ENCODE results near the gene COL8A1. TPM values are rescaled to one million over a fixed set of nuclear protein-coding genes. Genes with fewer than 3 reads are reported as not detected.
"Not testable (repeated sequence)": the region's sequence is repeated elsewhere in the genome, so short reads cannot be mapped to it uniquely, and the experiment has no call there.

COL8A1 gene
- total RNA-seq, 1 experiment from 2014 or later, result 8.1 TPM

- Histone ChIP-seq H3K27me3 (ENCODE audit: insufficient read depth, low read depth) (no peaks in the 10 kb centered on the region), H3K27ac (no peak overlapping the region), H3K4me3 (no peak overlapping the region), H3K79me2 (ENCODE audit: low read depth) (no peaks in the 10 kb centered on the region), H3K4me1 (replicated peaks; ENCODE audit: insufficient read depth) (no peaks in the 10 kb centered on the region), H3K36me3 (ENCODE audit: low read depth) (no peaks in the 10 kb centered on the region), H3K9me2 (ENCODE audit: insufficient read depth) (no peaks in the 10 kb centered on the region), H2AFZ (no peak overlapping the region), H4K20me1 (ENCODE audit: insufficient read depth) (no peaks in the 10 kb centered on the region), H3F3A (ENCODE audit: insufficient read depth, low read depth) (no peaks in the 10 kb centered on the region), H3K9me3 (ENCODE audit: insufficient read depth, low read depth) (no peaks in the 10 kb centered on the region), H3K4me2 (no peak overlapping the region)
- ChIA-PET POLR2A (ENCODE audit: unreplicated experiment) (no interaction called here), CTCF (interaction anchor here (0.7 kb wide), 1 partner anchor 46 kb away, joined by 4 read pairs; no protein-coding TSS in a partner anchor)
- intact Hi-C loops (cut with micrococcal nuclease; ENCODE audit: unreplicated experiment), result no loop called here
- BruUV-seq (replicated peaks), result no TSS peak
- TF ChIP-seq CTCF (conservative IDR thresholded peaks at IDR 0.05) (no peak), EZH2 (IDR thresholded peaks at IDR 0.05; ENCODE audit: low read depth) (no peak)
- no peak for DNase-seq
Measured at GRCh38 chr3:99730870-99731269, 92.5 kb downstream of the COL8A1 start.

- H3F3A ChIP-seq (ENCODE audit: insufficient read depth, low read depth), result no peaks in the 10 kb centered on the region
- no peaks in the 10 kb centered on the region for H4K20me1 ChIP-seq (ENCODE audit: insufficient read depth)
- no peak for DNase-seq
- intact Hi-C loops (cut with micrococcal nuclease; ENCODE audit: unreplicated experiment), result no loop called here
- no peak for TF ChIP-seq CTCF (conservative IDR thresholded peaks at IDR 0.05)
- no peaks in the 10 kb centered on the region for H3K9me2 ChIP-seq (ENCODE audit: insufficient read depth)
- no peaks in the 10 kb centered on the region for H3K36me3 ChIP-seq (ENCODE audit: low read depth)
- no peak overlapping the region for H3K27ac ChIP-seq
- BruUV-seq (replicated peaks), result no TSS peak
- no peak overlapping the region for H3K4me3 ChIP-seq
- no peak overlapping the region for H3K4me2 ChIP-seq
- no peaks in the 10 kb centered on the region for H3K79me2 ChIP-seq (ENCODE audit: low read depth)
- H3K4me1 ChIP-seq (replicated peaks; ENCODE audit: insufficient read depth), result no peaks in the 10 kb centered on the region
- H3K9me3 ChIP-seq (ENCODE audit: insufficient read depth, low read depth), result no peaks in the 10 kb centered on the region
- no peak overlapping the region for H2AFZ ChIP-seq
- CTCF ChIA-PET, result no interaction called here
- no peaks in the 10 kb centered on the region for H3K27me3 ChIP-seq (ENCODE audit: insufficient read depth, low read depth)
- POLR2A ChIA-PET (ENCODE audit: unreplicated experiment), result no interaction called here
Measured at GRCh38 chr3:99731499-99731898, 93.1 kb downstream of the COL8A1 start.

GRCh38 chr3:99740371-99740770 is 102.0 kb downstream of the COL8A1 start:
- H3K79me2 ChIP-seq (ENCODE audit: low read depth); H2AFZ ChIP-seq; H3K27ac ChIP-seq; intact Hi-C loops (cut with micrococcal nuclease; ENCODE audit: unreplicated experiment); H3K36me3 ChIP-seq (ENCODE audit: low read depth); BruUV-seq (replicated peaks); H3K9me3 ChIP-seq (ENCODE audit: insufficient read depth, low read depth); H3K4me2 ChIP-seq; H3K27me3 ChIP-seq (ENCODE audit: insufficient read depth, low read depth); H3K9me2 ChIP-seq (ENCODE audit: insufficient read depth); H4K20me1 ChIP-seq (ENCODE audit: insufficient read depth); H3F3A ChIP-seq (ENCODE audit: insufficient read depth, low read depth); H3K4me3 ChIP-seq; DNase-seq; CTCF ChIA-PET; H3K4me1 ChIP-seq (replicated peaks; ENCODE audit: insufficient read depth): not testable (repeated sequence)
- POLR2A ChIA-PET (ENCODE audit: unreplicated experiment), result interaction anchor here (0.6 kb wide), 1 partner anchor 89 kb away, joined by 6 read pairs; no protein-coding TSS in a partner anchor

GRCh38 chr3:99741588-99741987 is 103.2 kb downstream of the COL8A1 start:
- H4K20me1 ChIP-seq (ENCODE audit: insufficient read depth), result no peaks in the 10 kb centered on the region
- POLR2A ChIA-PET (ENCODE audit: unreplicated experiment), result no interaction called here
- no peaks in the 10 kb centered on the region; the same call in 1 of the 2 replicates for H3K9me3 ChIP-seq (ENCODE audit: insufficient read depth, low read depth)
- no TSS peak for BruUV-seq (replicated peaks)
- no peaks in the 10 kb centered on the region for H3F3A ChIP-seq (ENCODE audit: insufficient read depth, low read depth)
- no peaks in the 10 kb centered on the region for H3K36me3 ChIP-seq (ENCODE audit: low read depth)
- no peak overlapping the region for H3K27ac ChIP-seq
- intact Hi-C loops (cut with micrococcal nuclease; ENCODE audit: unreplicated experiment), result no loop called here
- H3K4me2 ChIP-seq, result no peak overlapping the region
- H3K4me3 ChIP-seq, result no peak overlapping the region
- peak in 1 of 2 experiments; percentile 28 for DNase-seq
- CTCF ChIA-PET, result no interaction called here
- H3K79me2 ChIP-seq (ENCODE audit: low read depth), result no peaks in the 10 kb centered on the region
- TF ChIP-seq CTCF (conservative IDR thresholded peaks at IDR 0.05) (no peak), EZH2 (IDR thresholded peaks at IDR 0.05; ENCODE audit: low read depth) (no peak)
- H3K27me3 ChIP-seq (ENCODE audit: insufficient read depth, low read depth), result no peaks in the 10 kb centered on the region
- no peak overlapping the region for H2AFZ ChIP-seq
- no peaks in the 10 kb centered on the region for H3K9me2 ChIP-seq (ENCODE audit: insufficient read depth)
- no peaks in the 10 kb centered on the region for H3K4me1 ChIP-seq (replicated peaks; ENCODE audit: insufficient read depth)

Data from PC-9 (cell line).